Panc1 (cell line): Measurements from ENCODE around the gene B4GALNT4. TPM values are rescaled to one million over a fixed set of nuclear protein-coding genes. Genes with fewer than 3 reads are reported as not detected.

Experiments
- ATAC-seq: fragments of 200-7000 bp; cut with Tn5 transposase; 2 replicates; pipeline ENCODE4 v1.9.1; 2020; ENCODE audit warnings: mild to moderate bottlenecking, moderate library complexity
- BruUV-seq: library from RNA; stranded (reverse); fragments of 400-500 nt; replicated peaks from 2 replicates; lab custom pipeline; 2021; lab: Mats Ljungman, UMichigan
- CTCF ChIA-PET: fragments of 300-600 bp; sonication (Branson Sonifier 250); formaldehyde crosslinking; loops from one replicate; lab custom pipeline; 2022; ENCODE audit warnings: antibody characterized with exemption; lab: Charles Lee
- POLR2A ChIA-PET: fragments of 300-600 bp; sonication (Branson Sonifier 250); formaldehyde crosslinking; loops from one replicate; lab custom pipeline; 2022; ENCODE audit warnings: antibody characterized with exemption; lab: Charles Lee
- DNase-seq: peaks from one replicate; pipeline ENCODE4 v3.0.0-alpha.2; 2010; ENCODE audit warnings: low read depth, low spot score
- H3K27ac ChIP-seq: 2 replicates; pipeline ENCODE4 v1.5.1; 2011; ENCODE audit warnings: mild to moderate bottlenecking, low read length, inconsistent platforms
- H3K27me3 ChIP-seq: fragments of 200-500 bp; sonication (Bioruptor generic); 2 replicates; pipeline ENCODE4 v1.6.0; 2014; ENCODE audit warnings: low read length, inconsistent platforms; ENCODE audit not compliant: control insufficient read depth, insufficient read depth
- H3K36me3 ChIP-seq: fragments of 200-500 bp; sonication (Bioruptor generic); 2 replicates; pipeline ENCODE4 v1.5.1; 2014; ENCODE audit warnings: inconsistent platforms, mild to moderate bottlenecking, low read length, moderate library complexity; ENCODE audit not compliant: control insufficient read depth, insufficient read depth
- H3K4me1 ChIP-seq: 2 replicates; pipeline ENCODE4 v1.5.1; 2011; ENCODE audit warnings: inconsistent platforms, mild to moderate bottlenecking, low read length, moderate library complexity; ENCODE audit not compliant: control insufficient read depth, insufficient read depth
- H3K4me3 ChIP-seq, 2 experiments: 2 replicates each; pipeline ENCODE4 v1.5.1; 2011 to 2012; ENCODE audit warnings: low read depth in 2 of 2, low read length in 2 of 2, mild to moderate bottlenecking in 2 of 2, inconsistent platforms in 1 of 2, moderate library complexity in 1 of 2
- H3K9me3 ChIP-seq: fragments of 200-500 bp; sonication (Bioruptor generic); 2 replicates; pipeline ENCODE4 v1.5.1; 2014; ENCODE audit warnings: low read depth, mild to moderate bottlenecking, inconsistent platforms, low read length, moderate library complexity; ENCODE audit not compliant: control insufficient read depth, insufficient read depth
- CTCF ChIP-seq: fragments of 450-650 bp; IDR thresholded peaks from 2 replicates; pipeline ENCODE4 v1.5.1; 2017; ENCODE audit warnings: mild to moderate bottlenecking
- POLR2AphosphoS5 ChIP-seq: IDR thresholded peaks from 2 replicates; pipeline ENCODE4 v1.6.1; 2012; ENCODE audit warnings: mild to moderate bottlenecking, low read depth, low read length, moderate library complexity
- SIN3A ChIP-seq: IDR thresholded peaks from 2 replicates; pipeline ENCODE4 v1.6.1; 2012; ENCODE audit warnings: low read depth, mild to moderate bottlenecking, low read length, moderate library complexity, borderline replicate concordance; ENCODE audit not compliant: insufficient read depth
- TCF7L2 ChIP-seq: IDR thresholded peaks from 2 replicates; pipeline ENCODE4 v1.6.1; 2011; ENCODE audit warnings: mild to moderate bottlenecking, low read depth, low read length, inconsistent platforms
- in situ Hi-C: cut with HindIII; loops from 2 replicates; pipeline ENCODE4 v1.10.0; 2016; ENCODE audit warnings: low sequenced_read_pairs, low pct_unique_long_range_greater_than_20kb
- intact Hi-C: fragments of 100-400 bp; cut with micrococcal nuclease; formaldehyde crosslinking; loops from one replicate; pipeline ENCODE4 v1.10.0; 2022; ENCODE audit not compliant: unreplicated experiment
- total RNA-seq: library from RNA; stranded (reverse); gene quantifications from one replicate; pipeline ENCODE4 v1.2.1, GENCODE V29; 2021; ENCODE audit not compliant: unreplicated experiment
- TF ChIP-seq, protein P1 (sequence below), 2 experiments: IDR thresholded peaks; 2 replicates each; pipeline ENCODE4 v1.6.1; 2011 to 2012; ENCODE audit warnings: low read depth in 2 of 2, control low read depth in 1 of 2, low read length in 1 of 2, mild to moderate bottlenecking in 1 of 2, moderate library complexity in 1 of 2; ENCODE audit not compliant: insufficient read depth in 1 of 2

B4GALNT4 gene
- total RNA-seq, 1 experiment from 2014 or later: 122 TPM

GRCh38 chr11:382081-382629 lies 12.9 kb downstream of the B4GALNT4 start:
- no peak overlapping the region for H3K4me3 ChIP-seq
- ChIA-PET POLR2A (no interaction called here), CTCF (interaction anchor here (1.4 kb wide), 1 partner anchor 66 kb away, joined by 3 read pairs; no protein-coding TSS in a partner anchor)
- H3K36me3 ChIP-seq: no peaks in the 10 kb centered on the region; the same call in 1 of the 2 replicates
- H3K4me1 ChIP-seq: no peaks in the 10 kb centered on the region; the same call in 1 of the 2 replicates
- peaks cover 8% of the 10 kb centered on the region; the same call in 1 of the 2 replicates for H3K9me3 ChIP-seq
- intact Hi-C loops (no loop called here), in situ Hi-C loops (no loop called here)
- DNase-seq: no peak
- no peak for ATAC-seq
- no peaks in the 10 kb centered on the region for H3K27me3 ChIP-seq
- TF ChIP-seq CTCF (no peak), POLR2AphosphoS5 (no peak), TCF7L2 (no peak), SIN3A (no peak)
- TF ChIP-seq, protein P1, sequence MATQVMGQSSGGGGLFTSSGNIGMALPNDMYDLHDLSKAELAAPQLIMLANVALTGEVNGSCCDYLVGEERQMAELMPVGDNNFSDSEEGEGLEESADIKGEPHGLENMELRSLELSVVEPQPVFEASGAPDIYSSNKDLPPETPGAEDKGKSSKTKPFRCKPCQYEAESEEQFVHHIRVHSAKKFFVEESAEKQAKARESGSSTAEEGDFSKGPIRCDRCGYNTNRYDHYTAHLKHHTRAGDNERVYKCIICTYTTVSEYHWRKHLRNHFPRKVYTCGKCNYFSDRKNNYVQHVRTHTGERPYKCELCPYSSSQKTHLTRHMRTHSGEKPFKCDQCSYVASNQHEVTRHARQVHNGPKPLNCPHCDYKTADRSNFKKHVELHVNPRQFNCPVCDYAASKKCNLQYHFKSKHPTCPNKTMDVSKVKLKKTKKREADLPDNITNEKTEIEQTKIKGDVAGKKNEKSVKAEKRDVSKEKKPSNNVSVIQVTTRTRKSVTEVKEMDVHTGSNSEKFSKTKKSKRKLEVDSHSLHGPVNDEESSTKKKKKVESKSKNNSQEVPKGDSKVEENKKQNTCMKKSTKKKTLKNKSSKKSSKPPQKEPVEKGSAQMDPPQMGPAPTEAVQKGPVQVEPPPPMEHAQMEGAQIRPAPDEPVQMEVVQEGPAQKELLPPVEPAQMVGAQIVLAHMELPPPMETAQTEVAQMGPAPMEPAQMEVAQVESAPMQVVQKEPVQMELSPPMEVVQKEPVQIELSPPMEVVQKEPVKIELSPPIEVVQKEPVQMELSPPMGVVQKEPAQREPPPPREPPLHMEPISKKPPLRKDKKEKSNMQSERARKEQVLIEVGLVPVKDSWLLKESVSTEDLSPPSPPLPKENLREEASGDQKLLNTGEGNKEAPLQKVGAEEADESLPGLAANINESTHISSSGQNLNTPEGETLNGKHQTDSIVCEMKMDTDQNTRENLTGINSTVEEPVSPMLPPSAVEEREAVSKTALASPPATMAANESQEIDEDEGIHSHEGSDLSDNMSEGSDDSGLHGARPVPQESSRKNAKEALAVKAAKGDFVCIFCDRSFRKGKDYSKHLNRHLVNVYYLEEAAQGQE (IDR thresholded peaks at IDR 0.05; ENCODE audit: insufficient read depth in 1 of 2, low read depth in 2 of 2, low read length in 1 of 2): no peak
- H3K27ac ChIP-seq: no peak overlapping the region
- BruUV-seq: no TSS peak

GRCh38 chr11:383431-383830 lies 14.1 kb downstream of the B4GALNT4 start:
- ChIA-PET CTCF (interaction anchor here (1.4 kb wide), 1 partner anchor 64 kb away, joined by 3 read pairs; no protein-coding TSS in a partner anchor), POLR2A (no interaction called here)
- intact Hi-C loops: no loop called here
- DNase-seq: no peak
- H3K4me3 ChIP-seq: no peak overlapping the region
- no peak overlapping the region for H3K27ac ChIP-seq
- H3K36me3 ChIP-seq: no peaks in the 10 kb centered on the region; the same call in 1 of the 2 replicates
- BruUV-seq: no TSS peak
- peaks cover 8% of the 10 kb centered on the region; the same call in 1 of the 2 replicates for H3K9me3 ChIP-seq
- in situ Hi-C loops: no loop called here
- H3K4me1 ChIP-seq: no peaks in the 10 kb centered on the region; the same call in 1 of the 2 replicates
- TF ChIP-seq CTCF (no peak), POLR2AphosphoS5 (no peak), TCF7L2 (no peak)
- 0 out of 2 replicates have a peak, but pooled peaks have one; percentile 2 for ATAC-seq
- H3K27me3 ChIP-seq: no peaks in the 10 kb centered on the region
